NCI-H1417 treated with DMSO at 0.1 percent for 48 hours (cell line): Measurements from ENCODE around the gene RTN1.

Experiments
- DNase-seq: peaks from one replicate; lab custom pipeline; 2025; lab: John Stamatoyannopoulos, UW

Gene RTN1

GRCh38 chr14:59787045-59787674 is 83.4 kb downstream of the RTN1 start:
- no peak for DNase-seq

GRCh38 chr14:59785629-59786028 is 84.9 kb downstream of the RTN1 start:
- DNase-seq, result no peak

GRCh38 chr14:59782760-59783159 is 87.8 kb downstream of the RTN1 start:
- DNase-seq, result no peak

DNA sequence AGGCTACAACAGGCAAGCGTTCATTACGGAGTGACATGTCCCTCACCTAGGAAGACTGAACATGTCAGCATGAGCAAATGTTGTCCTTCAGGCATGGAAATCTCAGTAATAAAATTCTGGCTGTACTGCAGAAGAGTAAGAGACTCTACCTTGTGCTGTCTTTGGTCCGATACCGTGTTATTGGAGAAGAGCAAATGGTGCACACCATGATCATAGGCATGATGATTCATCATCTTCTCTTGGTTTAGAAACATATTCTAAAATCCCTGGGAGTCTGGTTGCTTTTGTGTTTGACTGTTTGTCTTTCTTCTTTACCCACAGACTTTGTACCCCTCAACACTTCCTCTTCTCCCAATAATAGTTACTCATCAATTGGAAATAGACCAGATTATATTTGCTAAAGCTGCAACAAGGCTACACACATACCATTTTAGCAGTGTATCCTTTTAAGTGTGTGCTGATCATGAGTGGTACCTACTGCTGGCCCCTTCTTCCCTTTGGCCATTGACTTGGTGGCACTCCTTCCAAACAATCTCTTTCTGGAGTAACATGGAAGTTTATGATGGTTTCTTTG is 93.5 kb downstream of the RTN1 start:
- DNase-seq, result no peak

DNA sequence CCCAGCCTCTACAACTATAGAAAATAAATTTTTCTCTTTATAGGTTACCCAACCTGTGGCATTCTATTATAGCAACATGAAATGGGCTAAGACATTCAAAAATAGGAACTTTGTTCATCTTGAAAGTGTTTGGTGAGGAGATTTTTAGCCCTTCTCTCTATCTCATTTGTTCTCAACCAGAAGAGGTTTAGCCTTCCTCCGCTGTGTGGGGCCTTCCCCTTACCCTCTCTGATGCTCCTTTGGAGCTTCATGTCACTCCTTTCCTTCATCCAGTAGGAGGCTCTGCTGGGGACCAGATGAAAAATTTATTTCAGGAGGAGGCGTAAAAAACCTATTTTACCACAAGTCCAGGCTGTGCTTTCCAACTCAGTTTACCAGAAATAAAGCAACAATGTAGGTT is 94.1 kb downstream of the RTN1 start:
- DNase-seq, result no peak

GRCh38 chr14:59772233-59772632 is 98.3 kb downstream of the RTN1 start:
- DNase-seq, result no peak

- DNase-seq, result no peak
Measured at GRCh38 chr14:59771577-59771976, 99.0 kb downstream of the RTN1 start.

DNA sequence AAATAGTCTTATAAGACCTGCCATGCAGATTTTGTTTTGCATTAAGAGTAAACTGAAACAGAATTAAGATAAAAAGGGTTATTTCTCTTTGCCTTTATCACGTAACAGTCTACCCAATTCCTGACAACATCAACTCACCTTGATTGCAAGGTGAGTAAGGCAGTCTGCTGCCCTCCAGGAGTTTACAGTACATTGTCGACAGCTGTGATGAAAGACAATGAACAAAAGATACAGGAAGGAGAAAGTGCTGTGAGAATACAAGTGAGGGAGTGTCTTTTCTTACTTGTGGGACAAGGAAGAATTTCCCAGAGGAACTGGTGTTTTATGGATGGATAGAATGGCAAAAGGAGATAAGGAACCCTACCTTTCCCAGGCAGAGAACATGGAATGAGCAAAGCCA is 101.0 kb downstream of the RTN1 start:
- no peak for DNase-seq

- DNase-seq, result no peak
Measured at GRCh38 chr14:59768855-59769375, 101.7 kb downstream of the RTN1 start.

- no peak for DNase-seq
Measured at GRCh38 chr14:59761851-59762250, 108.7 kb downstream of the RTN1 start.

- no peak for DNase-seq
Measured at GRCh38 chr14:59755409-59756135, 115.0 kb downstream of the RTN1 start.

- no peak for DNase-seq
Measured at GRCh38 chr14:59754256-59754655, 116.3 kb downstream of the RTN1 start.

GRCh38 chr14:59753512-59753911 is 117.1 kb downstream of the RTN1 start:
- no peak for DNase-seq

DNA sequence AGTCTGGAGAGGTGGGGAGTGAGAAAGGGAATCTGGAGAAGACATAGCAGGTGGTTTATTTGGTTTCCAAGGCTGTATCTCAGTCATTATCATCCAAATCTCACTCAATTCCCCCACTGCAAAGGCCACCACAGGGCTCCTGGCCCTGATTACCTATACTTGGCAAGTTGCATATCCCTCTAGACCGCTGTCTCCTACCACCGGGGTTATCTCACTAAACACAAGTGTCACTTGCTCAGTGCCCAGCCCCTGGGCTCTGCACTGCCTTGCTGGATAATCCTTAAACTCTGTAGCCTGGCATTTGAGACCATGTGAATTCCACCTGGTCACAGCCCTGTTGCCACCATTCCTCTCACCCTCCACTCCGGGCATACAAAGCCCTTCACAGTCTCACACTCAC is 119.0 kb downstream of the RTN1 start:
- no peak for DNase-seq

GRCh38 chr14:59739794-59740193 is 130.8 kb downstream of the RTN1 start:
- no peak for DNase-seq

DNA sequence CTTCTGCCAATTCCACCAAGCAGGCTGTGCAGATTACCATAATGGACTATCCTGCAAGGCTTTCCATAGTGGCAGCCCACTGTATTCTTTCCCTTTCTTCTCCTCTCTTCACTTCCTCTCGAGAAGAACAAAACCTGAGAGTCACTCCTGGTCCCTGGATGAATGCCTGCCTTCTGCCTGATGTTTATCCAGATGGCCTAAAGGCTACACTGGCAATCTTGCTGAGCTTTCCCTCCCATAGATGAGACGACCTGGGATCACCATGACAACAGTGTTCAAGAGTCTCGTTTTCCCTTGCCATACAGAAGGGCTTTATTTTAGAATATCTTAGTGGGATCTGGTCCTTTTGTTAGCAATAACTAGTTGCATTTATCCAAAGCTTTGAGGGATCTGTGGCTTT is 142.3 kb downstream of the RTN1 start:
- DNase-seq, result no peak

GRCh38 chr14:59727073-59727661 is 143.4 kb downstream of the RTN1 start:
- DNase-seq, result no peak

DNA sequence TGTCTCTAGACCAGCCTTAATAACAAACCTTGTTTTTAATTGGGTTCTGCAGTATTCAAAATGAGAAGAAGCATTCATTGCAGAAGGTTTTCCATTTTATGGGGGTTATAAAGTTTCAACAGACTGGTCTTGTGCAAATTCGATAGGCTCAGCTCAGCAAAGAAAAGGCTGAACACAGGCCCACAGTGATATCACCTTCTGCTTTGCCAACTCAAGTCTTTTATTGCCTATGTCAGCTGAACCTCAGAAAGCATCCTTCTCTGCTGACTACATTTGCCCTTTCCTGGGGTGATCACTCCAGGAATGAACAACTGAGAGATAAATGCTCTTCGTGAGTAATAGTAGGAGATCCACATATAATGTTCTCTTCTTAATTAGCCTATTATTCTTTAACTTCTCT is 159.5 kb downstream of the RTN1 start:
- no peak for DNase-seq

GRCh38 chr14:59707778-59708561 is 162.6 kb downstream of the RTN1 start:
- no peak for DNase-seq

- no peak for DNase-seq
Measured at GRCh38 chr14:59705866-59706265, 164.7 kb downstream of the RTN1 start.

DNA sequence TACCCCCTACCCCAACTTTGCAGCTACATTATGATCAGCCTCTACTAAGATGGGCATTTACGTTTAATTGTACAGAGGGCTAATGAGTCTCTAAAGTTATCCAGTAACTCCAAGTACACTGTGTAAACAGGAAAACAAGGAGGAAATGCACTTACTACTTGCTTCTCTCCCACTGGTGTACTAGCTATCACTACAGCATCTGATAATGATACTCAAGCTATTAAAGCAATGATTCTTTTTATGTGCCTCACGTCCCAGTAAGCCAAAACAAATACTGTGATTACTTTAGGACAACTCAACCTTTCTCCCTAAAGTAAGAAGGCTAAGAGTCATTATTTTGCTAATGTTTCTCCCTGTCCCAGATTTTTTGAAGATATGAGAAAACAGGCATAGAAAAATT is 165.3 kb downstream of the RTN1 start:
- no peak for DNase-seq

GRCh38 chr14:59704054-59704645 is 166.4 kb downstream of the RTN1 start:
- DNase-seq, result no peak
